ENCODE data around the gene SYNE1.
"Not testable (repeated sequence)": the region's sequence is repeated elsewhere in the genome, so short reads cannot be mapped to it uniquely, and the experiment has no call there.

SYNE1 gene

DNA sequence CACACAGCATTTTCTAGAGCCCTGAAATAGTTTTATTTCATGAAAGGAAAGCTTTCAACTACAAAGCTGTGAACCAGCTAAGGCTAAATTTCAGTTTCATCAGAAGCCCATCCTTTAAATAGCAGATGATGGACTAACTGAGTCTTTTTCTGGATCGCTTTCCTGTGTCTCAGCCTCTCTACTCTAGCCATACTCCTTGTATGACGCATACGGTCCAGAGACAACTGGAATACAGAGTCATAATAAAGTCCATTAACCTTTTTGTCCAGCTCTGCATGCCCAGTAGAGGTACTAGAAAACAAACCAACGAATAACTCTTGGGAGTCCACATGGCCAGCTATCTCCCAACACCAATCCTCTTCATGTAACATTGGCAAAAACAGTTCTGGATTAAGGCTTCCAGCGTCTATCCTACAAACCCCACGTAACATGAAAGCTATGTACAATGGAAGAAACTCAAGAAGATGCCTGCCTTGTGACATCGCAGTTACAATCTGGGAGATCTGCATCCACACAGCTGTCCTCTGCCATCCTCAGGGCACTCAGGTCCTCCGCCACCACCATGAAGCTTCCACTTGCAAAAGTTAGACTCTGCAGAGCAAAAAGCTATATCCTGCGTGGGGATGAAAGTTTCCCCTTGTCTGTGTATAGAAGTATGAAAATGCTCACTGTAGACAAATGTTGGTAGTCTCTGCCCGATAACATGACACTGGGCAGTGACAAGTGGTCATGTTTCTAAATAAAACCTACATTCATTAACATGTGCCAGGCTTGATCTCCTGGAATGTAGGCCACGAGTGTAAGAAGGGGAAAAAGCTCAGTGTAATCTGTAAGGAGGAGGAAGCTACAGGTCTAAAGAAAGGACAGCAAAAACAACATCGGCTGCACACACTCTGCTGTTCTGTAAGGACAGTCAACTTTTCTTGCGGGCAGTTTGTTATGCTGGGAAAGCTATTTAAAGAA, 469.2 kb downstream of the SYNE1 start:
- DNase-seq, result no peak

DNA sequence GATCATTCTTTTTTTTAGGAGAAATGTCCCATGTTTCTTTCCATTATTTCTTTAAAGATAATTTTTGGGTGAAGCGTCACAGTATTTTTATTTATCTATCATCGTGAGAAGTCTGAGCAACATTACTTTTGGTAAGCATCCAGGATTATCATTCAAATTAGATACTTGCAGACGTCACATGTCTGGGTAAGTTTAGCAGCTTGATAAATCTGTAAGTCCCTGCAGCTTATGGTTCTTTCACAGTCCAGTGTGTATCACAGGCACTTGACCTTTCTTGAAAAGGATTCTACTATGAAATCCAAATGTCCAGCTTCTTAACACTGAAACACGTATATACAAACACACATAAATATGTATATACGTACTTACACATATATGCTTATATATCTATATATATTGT, 470.3 kb downstream of the SYNE1 start:
- no peak for DNase-seq

DNA sequence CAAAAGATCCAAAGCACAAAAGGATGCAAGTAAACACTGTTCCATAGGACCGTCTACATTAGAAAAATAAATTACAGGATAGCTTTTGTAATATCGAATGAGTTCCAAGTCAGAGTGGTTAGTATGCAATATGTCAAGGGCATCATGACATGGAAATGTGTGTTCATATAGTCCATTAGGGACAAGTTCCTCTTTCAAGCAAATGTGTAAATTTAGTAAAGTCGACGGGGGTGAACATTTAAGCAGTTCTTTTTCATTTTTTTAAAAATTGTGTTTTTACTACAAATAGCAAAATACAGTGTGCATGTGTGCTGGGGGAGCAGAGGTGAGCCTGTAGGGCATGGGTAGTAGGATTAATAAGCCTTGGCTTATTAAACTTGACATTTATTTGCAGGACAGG, 470.7 kb downstream of the SYNE1 start:
- DNase-seq, result no peak

DNA sequence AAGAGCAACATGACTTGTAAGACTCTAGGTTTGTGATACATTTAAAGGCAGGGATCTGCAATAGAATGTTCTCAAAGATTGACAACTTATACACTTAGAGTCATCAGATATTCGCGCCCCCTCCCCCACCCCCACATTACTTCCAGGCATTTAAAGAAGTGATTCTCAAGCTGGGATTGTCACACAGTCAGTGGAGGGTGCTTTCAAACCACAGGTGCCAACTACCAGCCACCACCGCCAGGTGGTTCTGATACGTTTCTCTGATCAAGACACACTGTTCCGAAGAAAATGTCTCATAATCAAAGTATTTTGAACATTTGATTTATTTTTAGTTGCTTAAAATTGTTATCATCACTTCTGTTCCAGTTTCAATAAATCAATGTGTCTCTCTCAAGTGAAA, 472.2 kb downstream of the SYNE1 start:
- no peak for DNase-seq

DNA sequence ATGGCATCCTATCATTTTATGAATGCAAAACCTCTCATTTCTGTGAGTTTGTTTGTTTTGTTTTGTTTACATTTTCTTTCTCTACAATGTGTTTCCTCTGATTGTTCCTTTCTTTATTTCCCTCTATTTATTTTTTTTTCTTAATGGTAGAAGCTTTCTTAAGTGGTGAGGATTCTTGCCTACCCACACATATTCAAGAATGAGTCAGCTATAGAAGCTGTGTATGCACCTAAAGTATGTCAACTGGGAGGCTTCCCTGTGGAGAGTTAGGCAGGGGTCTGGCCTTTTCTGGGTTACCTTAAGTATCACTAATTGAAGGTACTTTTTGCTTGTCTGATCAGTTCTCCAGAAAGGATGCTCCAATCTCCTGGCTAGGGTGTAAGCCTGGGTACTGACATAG, 475.7 kb downstream of the SYNE1 start:
- no peak for DNase-seq

DNA sequence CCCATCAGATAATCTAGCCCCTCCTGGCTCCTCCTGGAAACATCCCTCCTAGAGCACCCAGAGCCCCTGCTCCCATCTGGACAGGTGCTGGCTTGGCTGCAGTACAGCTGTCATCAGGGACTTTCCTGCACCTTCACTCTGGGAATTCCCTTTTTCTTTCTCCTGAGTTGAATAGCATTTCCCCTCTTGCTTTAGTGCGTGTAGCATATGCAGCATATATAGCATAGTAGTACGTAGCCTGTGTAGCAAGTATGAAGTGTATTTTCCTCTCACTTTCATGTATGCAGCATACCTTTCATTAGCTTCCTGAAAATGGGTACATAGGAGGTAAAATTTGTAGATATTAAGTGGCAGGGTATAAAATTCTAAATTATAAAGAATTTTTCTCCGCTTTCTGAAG, 476.8 kb downstream of the SYNE1 start:
- no peak for DNase-seq

DNA sequence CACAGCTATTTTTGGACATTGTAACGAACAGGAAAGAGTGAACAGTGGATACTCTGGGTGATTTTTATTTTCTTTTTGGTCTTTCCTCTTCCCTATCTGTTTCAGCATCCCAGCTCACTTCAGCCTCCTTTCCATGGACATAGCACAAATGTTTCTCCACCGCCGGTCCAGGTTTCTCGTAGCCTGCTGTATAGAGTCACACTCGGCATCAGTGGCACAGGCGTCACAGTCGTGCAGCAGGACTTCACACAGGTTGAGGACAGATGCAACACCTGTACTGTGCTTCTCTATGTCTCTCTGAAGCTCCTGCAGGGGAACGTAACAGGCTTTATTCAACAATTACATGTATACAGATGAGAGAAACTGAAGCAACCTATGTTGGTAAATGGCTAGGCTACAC, 481.4 kb downstream of the SYNE1 start:
- no peak for DNase-seq

DNA sequence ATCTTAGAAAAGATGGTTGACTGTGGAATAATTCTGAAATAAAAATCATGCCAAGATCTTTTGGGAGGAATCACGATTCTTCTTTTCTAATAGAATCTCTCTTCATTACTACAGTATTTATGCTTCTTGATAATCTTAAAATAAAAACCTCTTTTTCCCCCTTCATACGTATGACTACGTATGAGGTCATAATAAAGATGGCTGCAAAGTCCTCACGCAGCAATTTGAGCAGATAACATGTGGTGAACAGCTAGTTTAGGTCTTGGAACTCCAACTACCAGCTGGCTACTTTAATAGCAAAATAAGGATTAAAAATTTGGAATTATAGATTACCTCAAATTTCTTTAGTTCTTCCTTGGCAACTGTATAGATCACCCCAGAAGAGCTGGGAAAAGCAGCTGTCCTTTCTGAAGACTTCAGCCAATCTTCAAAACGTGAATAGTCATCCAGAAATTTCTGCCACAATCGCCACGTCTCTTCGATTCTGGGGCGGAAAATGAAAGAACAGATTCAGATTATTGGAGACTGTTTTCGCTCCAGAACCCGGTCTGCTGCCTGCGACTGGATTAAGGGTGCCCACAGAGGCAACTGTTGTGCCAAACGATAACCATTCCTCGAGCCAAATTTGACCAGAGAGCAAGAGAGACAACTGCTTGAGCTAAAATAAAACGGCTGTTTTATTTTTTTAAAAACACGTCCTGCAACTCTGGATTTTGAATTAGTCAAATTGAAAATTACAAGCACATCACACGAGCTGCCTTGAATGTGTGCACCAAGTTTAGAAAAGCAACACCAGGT, 482.4 kb downstream of the SYNE1 start:
- DNase-seq, result no peak

DNA sequence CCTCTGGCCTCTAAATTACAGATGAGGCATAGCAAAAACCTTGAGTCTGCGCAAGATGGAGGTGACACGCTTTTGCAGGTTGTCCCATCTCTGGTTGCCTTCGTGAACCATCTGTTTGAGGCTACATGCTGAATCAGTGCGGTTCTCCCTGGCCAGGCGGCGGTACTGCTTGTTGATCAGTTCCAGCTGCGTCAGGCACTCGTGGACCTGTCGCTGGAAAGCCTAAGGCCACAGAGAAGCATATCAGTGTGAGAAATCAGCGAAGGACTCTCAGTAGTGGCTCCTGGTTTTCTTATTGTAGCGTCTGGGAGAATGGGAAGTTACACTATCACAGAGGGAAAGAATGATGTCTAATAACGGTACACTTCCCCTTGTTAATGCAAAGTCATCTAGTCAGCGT, 485.2 kb downstream of the SYNE1 start:
- peak; percentile 95 for DNase-seq

DNA sequence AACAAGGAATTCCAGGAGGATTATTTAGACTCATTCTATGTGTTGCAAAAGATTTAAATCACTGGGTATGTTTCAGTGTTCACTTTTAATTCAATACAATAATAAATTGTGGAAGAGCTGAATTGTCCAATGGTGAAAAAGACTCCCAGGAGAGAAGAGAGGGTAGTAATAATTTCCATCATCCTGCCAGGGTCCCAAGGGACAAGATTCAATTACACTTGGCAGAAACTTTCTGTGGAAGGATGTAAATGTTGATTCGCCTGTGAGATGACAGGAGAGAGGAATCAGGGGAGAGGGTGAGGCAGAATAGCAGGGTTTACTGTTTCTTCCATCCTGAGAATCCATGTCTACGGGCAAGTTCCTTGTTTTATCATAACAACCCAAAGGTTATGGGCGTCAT, 487.0 kb downstream of the SYNE1 start:
- DNase-seq, result no peak

DNA sequence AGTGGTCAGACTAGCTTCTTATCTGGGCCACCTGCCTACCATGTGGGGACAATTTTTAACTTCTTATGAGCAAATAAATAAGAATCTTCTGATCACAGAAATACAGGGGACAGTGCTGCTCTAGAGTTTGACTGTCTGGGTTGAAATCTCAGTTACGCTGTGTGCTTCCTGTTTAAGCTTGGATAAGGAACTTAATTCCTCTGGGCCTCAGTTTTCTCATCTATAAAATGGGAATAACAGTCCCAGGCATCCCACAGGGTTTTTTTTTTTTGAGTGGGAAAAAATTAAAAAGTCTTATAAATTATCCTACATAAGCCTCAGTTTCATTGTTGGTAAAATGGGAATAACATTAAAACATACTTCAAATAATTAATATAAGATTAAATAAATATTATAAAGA, 488.8 kb downstream of the SYNE1 start:
- no peak for DNase-seq

DNA sequence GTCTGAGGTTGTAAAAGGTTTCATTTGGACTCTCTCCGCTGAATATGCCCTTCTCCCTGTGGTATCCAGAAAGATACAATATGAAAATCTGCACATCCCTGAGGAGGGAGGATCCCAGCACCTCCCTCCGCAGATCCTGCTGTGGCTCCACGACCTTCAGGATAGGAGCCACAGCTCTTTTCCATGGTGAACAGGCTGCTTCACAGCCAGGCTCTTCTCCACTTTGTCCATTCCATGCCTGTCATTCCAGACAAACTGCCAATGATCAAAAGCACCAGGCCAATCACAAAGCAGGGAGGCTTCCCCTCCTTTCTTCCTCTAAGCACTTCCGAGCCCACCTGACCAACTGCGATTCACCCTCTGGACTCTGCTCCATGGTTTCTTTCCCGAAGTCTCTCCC, 489.9 kb downstream of the SYNE1 start:
- no peak for DNase-seq

DNA sequence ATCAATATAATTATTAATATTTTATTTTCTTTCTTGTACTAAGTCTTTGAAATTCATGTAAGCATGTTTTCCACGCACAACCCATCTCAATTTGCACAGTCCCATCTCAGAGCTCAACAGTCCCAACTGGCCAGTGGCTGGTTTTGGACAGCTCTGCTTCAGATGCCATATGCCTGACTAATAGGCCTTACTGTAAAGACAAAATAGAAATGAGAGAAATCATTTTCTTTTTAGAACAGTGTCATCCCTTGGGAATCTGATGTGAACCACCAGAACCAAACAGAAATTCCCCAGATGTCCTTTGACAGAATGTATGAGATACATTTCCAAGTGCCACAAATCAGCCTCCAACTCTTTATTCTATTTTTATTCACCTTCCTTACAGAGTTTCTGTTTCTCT, 490.8 kb downstream of the SYNE1 start:
- no peak for DNase-seq

DNA sequence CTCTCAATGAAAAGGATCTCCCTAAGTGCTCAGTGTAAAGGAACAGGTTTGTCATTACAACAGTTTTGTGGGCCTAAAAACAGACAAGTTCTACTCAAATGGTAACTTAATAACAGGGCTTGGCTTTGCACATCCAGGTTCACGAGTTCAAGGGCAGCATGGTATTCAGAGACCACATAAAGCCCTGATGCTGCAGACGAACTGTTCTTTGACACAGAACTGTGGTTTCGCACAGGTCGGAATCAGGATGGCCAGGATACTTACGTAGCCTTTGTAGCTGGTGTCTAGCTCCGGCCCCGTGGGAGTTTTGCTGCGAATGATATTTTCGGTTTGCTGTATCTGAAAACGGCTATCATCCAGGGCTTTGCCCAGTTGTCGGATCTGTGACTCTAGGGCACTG, 493.8 kb downstream of the SYNE1 start:
- no peak for DNase-seq

DNA sequence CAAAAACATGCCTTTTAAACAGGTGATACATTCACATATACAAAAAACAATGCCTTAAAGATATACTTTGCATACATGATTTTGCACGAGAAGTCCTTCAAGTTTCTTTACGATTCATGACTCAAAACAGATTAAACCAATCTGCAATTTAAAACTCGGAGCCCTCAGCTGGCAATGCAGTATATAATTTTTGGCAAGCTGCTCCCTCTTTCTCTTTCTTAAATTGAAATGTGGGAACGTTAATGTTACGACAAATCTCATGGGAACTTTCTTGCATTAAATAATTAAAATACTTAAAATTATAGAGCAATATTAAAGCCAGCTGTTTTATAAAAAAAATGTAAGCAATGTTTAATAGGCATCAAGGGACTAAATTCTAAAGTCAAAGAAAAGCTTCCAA, 495.1 kb downstream of the SYNE1 start:
- DNase-seq, result no peak

DNA sequence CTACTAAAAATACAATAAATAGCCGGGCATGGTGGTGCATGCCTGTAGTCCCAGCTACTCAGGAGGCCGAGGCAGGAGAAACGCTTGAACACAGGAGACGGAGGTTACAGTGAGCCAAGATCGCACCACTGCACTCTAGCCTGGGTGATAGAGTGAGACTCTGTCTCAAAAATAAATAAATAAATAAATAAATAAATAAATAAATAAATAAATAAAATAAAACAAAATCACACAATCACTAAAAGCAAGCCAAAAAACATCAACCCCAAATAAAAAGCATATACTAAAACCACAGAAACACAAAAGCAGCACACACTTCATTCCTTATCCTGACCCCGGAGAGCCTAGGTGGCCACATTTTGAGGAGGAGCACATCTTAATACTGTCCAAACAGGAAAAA, 498.8 kb downstream of the SYNE1 start:
- DNase-seq, result not testable (repeated sequence)

DNA sequence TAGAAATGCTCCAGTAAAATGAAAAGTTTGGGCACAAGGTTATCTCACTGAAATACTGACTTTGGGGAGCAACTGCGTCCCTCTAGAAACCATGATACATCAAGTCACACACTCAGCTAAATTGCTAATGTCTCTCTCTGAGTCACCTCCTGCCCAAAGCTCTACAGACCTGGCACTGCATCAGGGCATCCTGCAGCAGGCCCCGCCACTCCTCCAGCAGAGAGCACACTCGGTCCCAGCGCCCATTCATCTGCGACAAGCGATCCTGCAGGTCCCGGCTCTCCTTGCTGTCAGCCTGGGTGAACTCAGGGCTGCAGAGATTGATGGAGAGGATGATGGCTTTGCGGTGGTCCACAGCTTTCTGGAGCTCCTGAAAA, 500.7 kb downstream of the SYNE1 start:
- no peak for DNase-seq

DNA sequence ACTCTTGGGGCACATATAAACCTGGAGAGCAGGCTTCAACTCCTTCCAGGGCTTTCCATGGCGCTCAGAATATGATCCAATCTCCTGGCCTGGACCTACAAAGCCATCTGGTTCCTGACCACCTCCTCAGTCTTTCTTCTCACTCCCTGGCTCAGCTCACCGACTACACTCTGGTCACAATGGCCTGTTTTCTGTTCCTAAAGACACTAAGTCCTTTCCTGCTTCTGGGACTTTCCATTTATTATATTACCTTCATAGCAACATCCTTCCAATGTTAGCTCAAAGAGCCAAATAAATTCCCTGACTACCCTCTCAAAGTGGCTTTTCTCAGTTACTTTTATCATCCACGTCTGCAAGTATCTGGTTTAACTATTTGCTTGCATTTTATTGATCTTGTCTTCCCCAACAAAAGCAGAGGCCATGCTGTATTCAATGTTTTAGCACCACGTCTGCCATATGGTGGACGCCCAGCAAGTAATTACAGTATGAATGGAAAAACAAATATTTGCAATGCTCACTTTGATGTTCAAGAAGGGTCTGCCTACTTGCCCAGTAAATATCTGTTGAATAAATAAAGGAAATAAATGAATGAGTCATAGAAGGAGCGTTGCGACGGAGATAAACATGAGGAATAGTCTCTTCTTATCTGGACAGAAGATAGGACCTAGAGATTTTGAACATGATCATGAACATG, 501.3 kb downstream of the SYNE1 start:
- no peak for DNase-seq

DNA sequence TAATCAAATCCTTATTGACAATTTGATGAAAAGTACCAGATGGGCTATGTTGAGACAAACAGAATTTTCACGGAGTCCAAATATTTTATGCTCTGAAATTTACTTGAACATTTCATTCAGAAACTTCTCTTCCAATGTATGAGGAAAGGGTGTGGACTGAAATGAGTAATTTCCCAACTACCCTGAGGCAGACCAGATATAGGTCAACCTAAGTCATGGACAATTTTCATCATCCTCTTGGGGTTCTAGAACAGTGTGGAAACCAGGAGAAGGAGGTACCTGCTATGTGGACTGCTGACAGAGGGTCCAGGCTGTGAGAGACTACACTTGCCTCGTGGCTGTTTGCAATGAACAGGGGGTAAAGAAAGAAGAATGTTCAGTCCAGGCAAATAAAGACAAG, 506.7 kb downstream of the SYNE1 start:
- no peak for DNase-seq

DNA sequence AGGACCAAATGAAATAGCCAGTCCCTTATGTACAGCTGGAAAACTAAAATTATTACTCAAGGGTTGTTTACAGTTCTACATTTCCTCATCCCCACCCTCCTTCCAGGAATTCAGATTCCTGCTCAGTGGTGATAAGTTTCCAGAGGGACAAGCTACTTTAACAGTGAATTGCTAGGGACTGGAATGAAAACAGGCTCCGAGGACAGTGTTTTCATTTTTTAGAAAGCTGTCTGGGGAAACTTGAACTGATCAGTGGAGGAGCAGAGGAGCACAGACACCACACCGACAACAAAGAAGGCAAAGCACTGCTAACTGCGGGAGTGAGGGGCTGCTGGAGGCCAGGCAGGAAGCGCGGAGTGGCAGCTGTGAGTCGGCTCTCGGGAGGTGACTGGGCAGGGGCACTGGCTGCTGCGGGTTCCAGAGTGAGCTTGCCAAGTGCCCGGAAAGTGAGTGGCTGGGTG, 507.4 kb downstream of the SYNE1 start:
- DNase-seq, result peak; percentile 81

DNA sequence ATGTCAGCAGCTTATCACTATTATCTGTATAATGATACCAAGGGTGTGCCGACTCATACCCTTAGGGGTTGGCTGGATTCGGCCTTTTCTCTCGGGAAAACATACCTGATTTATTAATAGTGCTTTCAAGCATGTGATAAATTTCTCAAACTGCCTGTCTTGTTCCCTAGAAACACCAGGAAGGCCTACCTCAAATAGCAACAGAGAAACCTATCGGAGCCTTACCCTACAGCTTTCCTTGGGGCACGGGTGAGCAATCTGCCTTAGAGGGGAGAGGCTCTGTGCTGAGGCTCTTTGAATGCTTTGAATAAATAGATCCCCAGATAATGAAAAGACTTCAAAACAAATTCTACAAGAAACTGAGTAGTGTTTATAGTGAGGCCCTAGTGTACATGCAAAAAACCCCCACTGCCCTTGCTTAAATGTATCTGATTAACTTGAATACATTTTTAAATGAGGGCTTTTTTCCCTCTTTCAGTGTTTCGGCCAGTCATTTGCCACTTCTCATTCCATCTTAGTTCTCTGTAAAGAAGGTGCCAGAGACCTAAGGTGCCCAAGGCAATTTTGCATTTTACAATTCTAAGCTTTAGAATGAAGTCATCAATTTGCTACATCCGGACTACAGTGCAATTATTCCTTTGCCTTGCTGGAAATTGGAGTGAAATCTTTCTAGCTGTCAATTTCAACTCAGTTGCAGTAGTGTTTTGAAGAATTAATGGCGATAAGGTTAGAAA, 509.6 kb downstream of the SYNE1 start:
- DNase-seq, result no peak

DNA sequence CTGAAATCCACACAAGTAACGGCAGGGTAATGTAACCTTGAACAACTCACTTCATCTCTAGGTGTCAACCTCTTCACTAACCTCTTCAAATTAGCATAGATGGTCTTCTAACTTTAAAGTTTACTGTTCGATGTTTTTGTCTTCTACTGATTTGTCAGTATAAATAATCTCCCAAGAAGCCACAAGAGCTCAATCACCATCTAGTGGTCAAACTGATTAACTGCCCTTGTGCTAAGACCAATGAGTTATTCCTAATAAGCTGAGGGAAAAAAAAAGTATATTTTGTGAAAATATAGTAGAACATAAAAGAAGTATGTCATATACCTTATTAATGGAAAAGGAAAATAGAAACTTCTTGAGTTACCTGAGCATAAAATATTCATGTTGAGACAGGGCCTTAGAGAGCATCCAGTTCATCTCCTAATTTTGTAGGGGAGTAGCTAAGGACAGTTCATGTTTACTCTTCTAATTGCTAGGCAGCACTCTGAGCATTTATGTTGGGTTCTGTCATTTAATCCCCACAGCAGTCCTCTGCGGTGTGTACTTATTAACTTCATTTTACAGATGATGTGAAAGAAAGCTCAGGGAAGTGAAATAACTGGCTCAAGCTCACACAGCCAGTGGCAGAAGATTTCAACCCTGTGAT, 512.6 kb downstream of the SYNE1 start:
- DNase-seq, result no peak
